RPMI7951 (cell line): ENCODE measurements around the gene MINDY2. TPM values are rescaled to one million over a fixed set of nuclear protein-coding genes. Genes with fewer than 3 reads are reported as not detected.
"Not testable (repeated sequence)": the region's sequence is repeated elsewhere in the genome, so short reads cannot be mapped to it uniquely, and the experiment has no call there.

Experiments
- DNase-seq: peaks from one replicate; pipeline ENCODE4 v3.0.0-alpha.2; 2012; ENCODE audit warnings: low read depth
- total RNA-seq: library from RNA; depleted of rRNA; stranded (reverse); fragments of >200 nt; shearing (Covaris generic); gene quantifications from 2 replicates; pipeline ENCODE4 v1.2.3, GENCODE V29; 2014

The MINDY2 gene
- total RNA-seq, 1 experiment from 2014 or later = 16.6 TPM

DNA sequence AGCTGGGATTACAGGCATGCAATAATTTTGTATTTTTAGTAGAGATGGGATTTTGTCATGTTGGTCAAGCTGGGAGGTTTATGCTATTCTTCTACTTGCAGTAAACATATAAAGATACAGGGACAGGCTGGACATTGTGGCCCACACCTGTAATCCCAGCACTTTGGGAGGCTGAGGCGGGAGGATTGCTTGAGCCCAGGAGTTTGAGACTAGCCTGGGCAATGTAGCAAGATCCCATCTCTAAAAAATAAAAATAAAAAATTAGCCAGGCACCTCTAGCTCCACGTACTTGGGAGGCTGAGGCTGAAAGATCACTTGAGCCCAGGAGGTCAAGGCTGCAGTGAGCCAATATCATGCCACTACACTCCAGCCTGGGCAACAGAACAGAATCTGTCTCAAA is 52.2 kb downstream of the MINDY2 start:
- not testable (repeated sequence) for DNase-seq

DNA sequence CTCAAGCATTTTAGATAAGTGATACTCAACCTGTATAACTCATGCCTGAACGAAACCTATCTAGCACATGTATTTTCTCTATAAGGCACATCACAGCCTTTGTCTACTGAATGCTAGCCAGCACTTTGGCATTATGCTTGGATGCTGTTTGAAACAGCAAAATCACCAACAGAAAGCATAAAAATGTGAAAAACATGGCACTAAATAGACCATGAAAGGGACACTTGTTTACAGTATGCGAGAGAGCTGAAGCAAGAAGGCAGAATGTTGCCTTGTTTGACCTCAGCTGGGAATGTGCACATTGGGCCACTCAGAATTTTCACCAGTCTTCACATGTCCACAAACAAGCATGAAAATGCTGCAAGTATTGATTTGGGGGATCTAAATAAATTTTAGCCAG is 59.5 kb downstream of the MINDY2 start:
- DNase-seq = no peak

- DNase-seq = not testable (repeated sequence)
Measured at GRCh38 chr15:58833681-58834426, 62.8 kb downstream of the MINDY2 start.

DNA sequence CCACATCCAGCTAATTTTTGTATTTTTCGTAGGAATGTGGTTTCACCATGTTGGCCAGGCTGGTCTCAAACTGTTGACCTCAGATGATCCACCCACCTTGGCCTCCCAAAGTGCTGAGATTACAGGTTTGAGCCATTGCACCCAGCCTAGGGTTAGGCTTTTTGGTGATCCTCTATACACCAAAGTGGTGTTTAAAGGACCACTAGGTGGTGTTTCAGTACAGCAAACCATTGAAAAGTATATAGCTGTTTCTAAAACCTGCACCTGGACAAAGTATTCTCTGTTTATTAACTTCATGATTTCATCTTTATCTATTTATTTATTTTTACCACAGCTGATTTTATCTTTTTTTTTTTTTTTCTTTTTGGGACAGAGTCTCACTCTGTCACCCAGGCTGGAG is 68.4 kb downstream of the MINDY2 start:
- DNase-seq = peak; percentile 6

DNA sequence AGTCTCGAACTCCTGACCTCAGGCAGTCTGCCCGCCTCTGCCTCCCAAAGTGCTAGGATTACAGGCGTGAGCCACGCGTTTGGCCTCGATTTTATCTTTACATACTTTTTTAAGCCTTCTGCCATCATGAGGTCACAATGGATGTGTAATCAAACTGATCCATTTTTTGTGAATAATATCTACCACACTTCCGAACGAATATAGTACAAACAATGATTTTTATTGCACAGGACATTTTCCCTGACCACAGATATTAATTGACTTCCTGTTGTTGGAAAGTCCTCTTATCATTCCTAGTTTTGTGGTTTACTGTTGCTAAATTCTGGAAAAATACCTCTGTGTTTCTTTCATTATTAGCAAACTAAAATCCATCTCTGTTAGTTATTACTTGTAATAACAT is 68.9 kb downstream of the MINDY2 start:
- no peak for DNase-seq

- DNase-seq = no peak
Measured at GRCh38 chr15:58842713-58843396, 71.8 kb downstream of the MINDY2 start.

GRCh38 chr15:58851205-58851604 is 80.1 kb downstream of the MINDY2 start:
- not testable (repeated sequence) for DNase-seq

DNA sequence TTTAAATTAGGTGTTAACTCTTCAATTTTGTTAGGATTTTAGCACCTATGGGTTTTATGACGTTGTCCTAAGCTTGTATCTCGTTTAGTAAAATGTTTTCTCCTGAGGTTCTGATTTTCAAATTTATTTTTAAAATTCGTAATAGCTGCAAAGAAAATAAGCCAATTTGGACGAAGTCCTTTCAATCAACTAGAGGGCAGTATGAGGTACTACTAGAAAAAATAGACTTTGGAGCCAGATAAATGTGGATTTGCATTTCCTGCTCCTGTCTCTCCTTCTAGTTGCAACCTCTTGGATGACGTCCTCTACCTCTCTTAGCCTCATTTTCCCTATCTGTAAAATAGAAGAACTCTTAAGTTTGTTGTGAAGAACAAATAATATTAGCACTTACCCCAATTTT is 81.2 kb downstream of the MINDY2 start:
- DNase-seq = no peak

DNA sequence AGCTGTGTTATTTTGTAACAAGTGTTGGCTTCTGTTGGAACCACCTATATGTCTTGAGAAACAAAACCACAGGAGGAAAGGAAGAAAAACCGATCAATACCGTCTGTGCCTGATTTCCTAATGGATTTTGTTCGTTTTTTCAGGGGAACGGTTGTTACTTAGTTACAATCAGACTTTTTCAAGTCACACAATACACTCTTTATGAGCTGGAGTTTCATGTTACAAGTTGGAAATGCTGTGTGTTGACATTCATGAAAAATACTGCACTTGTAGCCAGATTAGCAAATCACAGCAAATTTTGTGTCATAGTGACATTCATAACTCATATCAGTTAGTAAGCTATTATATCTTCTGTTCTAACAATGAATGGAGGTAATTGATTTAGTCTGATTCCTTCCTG is 83.5 kb downstream of the MINDY2 start:
- DNase-seq = no peak

DNA sequence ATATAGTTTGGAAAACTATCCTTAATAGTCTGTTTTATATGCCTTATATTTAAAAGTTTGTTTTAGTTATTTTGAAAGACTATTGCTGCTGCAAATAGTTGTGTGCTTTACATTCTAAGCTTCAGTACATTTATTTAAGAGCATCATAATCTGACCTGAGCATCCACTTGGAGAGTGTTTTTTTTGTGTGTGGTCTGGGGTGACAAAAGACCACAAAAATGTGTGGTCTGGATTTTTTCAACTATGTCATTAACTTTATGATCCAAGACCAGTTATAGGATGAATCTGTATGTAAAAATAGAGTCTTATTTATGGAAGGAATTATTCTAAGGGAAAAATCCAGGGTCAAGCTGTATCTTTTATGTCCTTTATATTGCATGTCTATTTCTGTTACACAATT is 85.0 kb downstream of the MINDY2 start:
- DNase-seq = peak; percentile 16

DNA sequence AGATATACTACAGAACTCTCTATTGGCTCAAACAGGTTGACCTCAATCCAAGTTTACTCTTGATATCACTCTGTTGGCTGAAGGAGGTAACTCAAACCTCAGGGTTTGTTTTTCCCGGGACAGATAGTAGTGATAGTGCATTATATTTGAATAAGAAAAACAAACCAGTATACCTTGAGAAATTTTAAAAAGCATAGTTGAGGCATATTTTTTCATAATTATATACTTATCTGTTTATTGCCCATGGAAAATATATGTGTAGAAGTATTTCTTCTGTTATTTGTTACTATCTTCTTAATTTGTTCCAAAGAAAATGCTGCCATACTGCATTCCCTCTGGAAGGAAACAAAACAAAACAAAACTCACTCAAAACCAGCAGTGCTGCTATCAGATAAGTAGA is 85.5 kb downstream of the MINDY2 start:
- not testable (repeated sequence) for DNase-seq

GRCh38 chr15:58862326-58862725 is 91.2 kb downstream of the MINDY2 start:
- DNase-seq = no peak

GRCh38 chr15:58864602-58865424 is 93.7 kb downstream of the MINDY2 start:
- DNase-seq = no peak

- DNase-seq = no peak
Measured at GRCh38 chr15:58865425-58865880, 94.4 kb downstream of the MINDY2 start.

GRCh38 chr15:58867926-58868325 is 96.8 kb downstream of the MINDY2 start:
- no peak for DNase-seq

DNA sequence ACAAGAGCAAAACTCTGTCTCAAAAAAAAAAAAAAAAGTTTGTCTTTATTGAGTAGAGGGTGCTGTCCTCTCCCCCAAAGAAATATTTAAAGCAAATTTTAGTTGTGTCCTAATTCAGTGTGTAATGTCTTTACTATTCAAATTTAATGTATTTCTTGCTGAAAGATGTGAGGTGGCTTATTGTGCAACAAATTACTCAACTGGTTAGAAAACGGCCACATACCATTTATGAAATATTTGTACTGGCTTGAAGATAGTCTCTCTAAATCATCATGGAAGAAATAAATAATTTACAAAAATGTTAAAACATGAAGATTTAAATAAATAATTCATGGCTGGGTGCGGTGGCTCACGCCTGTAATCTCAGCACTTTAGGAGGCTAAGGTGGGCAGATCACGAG is 99.3 kb downstream of the MINDY2 start:
- no peak for DNase-seq

- peak; percentile 66 for DNase-seq
Measured at GRCh38 chr15:58873267-58873666, 102.2 kb downstream of the MINDY2 start.

- DNase-seq = no peak
Measured at GRCh38 chr15:58875343-58875742, 104.2 kb downstream of the MINDY2 start.

DNA sequence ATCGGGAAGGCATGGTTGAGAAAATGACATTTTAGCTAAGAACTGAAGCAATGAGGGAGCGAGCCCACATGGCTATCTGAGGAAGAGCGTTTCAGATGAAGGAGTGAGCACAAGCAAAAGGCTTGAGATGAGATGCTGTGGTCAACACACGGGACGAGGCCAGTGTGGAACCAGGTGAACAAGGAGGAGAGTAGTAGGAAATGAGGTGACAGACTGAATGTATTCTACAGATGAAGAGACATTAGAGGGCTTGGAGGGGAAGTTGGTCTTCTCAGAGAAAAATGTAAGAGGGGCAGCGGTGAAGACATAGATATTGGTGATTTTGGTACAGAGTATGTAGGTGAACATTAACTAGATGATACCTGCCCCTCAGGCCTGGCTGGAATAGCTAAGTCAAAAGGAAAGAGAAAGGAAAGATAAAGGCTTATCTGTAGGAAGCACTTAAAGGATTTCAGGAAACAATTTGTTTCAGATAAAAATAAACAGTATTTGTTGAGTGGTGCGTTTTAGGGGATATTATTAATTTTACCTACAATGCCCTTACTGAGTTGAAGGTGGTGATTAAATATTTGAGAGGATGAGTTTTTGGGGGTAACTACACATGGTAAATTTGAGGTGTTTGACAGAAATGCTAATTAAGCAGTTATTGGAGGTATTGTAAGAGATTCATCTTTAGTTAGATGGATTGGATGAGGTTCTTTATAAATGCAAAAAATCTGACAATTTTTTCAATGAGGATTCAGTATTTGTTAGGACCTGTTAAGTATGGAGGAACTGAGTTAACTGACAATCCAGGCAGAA is 105.4 kb downstream of the MINDY2 start:
- no peak for DNase-seq

- no peak for DNase-seq
Measured at GRCh38 chr15:58877999-58878825, 107.1 kb downstream of the MINDY2 start.

DNA sequence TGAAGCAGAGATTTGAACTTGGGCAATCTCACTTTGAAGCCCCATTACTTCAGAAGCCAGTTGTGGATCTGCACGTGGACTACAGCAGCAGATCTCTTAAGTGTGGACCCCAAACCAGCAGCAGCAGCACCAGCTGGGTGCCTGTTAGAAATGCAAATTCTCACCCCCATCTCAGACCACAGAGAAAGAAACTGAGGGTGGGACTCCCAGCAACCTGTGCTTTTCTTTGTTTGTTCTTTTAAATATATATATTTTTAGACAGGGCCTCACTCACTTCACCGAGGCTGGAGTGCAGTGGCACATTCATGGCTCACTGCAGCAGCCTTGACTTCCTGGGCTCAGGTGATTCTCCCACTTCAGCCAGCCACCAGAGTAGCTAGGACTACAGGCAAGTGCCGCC is 109.2 kb downstream of the MINDY2 start:
- DNase-seq = no peak
